ENCODE data around the gene ITGAD.

GRCh38 chr16:31421587-31421986, 28.5 kb downstream of the ITGAD start:
- TF ChIP-seq EZH2 (optimal IDR thresholded peaks at IDR 0.05; ENCODE audit: low read depth, low read length) (no peak), CTCF (IDR thresholded peaks at IDR 0.05; ENCODE audit: low read length) (no peak), EZH2phosphoT487 (IDR thresholded peaks at IDR 0.05; ENCODE audit: low read length) (no peak)
